HG02798 (cell line): ENCODE measurements around the gene CAPZA1.
"Not testable (repeated sequence)": the region's sequence is repeated elsewhere in the genome, so short reads cannot be mapped to it uniquely, and the experiment has no call there.

ENCODE experiments used
- ATAC-seq: cut with Tn5 transposase; IDR thresholded peaks from one replicate; pipeline ENCODE4 v1.9.1; 2021; ENCODE audit warnings: mild to moderate bottlenecking; ENCODE audit not compliant: unreplicated experiment, poor library complexity

The CAPZA1 gene

DNA sequence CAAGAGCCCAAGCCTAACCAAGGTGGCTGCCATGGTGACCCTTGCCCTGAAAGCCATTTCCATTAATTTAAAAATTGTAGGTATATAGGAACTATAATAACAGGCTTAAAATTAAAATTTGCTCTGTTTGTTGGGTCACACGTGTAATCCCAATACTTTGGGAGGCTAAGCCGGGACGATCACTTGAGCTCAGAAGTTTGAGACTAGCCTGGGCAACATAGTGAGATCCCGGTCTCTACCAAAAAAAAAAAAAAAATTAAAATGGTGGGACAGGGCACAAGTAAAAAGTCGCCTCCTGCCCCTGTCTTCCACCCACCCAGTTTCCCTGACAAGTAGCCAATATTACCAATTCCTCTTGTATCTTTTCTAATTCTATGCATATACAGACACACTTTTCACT is 6.6 kb downstream of the CAPZA1 start:
- no peak for ATAC-seq

DNA sequence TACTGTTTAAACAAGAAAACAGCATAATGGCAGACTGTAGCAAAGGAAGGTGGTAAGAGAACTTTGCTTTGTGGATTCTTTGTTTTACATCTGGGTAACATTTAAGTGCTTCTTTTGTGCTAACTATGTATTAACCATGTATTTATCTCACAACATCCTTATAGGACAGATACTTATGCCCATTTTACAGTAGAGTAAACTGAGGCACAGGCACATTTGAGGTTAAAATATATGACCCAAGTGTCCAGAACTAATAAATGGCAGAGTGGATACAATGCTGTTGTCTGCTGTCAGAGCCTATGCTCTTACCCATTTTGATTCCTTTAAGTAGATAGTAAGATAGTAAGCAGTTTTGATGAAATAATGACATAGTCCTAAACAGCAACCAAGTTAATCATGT is 7.3 kb downstream of the CAPZA1 start:
- ATAC-seq = no peak

DNA sequence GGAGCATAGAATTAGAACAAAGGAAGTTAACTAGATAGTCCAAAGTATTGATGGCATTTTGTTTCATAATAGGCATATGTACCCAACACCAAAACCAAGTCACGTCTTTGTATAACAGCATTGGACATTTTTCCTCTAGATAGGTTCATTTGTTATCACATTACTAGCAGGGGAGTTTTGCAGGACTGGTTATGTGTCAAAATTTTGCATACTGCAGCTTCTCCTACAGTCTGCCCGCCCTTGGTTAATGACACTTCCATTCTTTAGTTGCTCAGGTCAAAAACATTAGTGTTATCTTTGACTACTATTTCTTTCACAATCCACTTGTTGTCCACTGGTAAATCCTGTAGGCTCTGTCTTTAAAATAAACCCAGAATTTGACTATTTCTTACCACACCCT is 8.9 kb downstream of the CAPZA1 start:
- peak; percentile 56 for ATAC-seq

DNA sequence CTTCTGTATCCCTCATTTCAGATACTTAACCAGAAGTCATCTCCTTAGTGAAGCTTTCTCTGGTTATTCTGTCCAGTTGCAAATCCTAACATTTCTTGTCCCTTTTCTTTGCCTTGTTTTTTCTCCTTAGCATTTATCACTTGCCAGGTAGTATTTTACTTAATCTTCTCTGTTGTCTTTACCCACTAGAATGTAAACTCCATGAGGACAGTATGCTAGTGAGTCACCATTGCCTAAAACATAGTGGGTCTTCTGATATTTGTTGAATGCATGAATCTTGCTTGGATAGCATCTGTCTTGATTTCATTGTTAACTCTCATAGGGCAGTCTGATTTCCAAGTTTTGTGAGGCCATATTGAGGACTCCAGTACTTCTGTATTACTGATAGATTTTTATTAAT is 9.6 kb downstream of the CAPZA1 start:
- ATAC-seq = no peak

DNA sequence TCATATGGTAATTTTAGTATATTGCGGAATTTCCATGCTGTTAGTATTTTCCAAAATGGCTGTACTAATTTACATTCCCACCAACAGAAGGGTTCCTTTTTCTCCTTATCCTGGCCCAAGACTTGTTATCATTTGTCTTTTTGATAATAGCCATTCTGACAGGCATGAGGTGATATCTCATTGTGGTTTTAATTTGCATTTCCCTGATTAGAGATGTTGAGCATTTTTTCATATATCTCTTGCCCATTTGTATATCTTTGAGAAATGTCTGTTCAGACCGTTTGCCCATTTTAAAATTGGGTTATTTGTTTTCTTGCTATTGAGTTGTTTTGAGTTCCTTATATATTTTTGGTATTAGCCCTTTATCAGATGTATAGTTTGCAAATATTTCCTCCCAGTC is 14.0 kb downstream of the CAPZA1 start:
- no peak for ATAC-seq

DNA sequence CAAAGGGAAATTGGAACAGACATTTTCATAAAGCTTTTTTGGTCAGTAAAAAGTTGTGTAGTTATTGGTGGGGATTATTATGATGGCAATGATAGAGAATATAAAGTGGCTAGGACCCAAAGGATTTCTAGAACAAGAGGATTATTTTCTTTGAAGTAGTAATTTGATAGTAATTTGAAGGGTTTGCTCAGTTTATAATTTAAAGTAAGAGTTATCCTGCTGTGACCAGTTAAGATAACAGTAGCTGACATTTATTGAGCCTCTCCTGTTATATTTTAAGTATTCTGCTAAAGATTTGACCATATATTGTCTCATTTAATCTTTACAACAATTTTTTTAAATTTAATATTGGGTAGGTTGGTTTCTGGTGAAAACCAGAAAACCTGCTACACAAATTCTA is 14.7 kb downstream of the CAPZA1 start:
- no peak for ATAC-seq

DNA sequence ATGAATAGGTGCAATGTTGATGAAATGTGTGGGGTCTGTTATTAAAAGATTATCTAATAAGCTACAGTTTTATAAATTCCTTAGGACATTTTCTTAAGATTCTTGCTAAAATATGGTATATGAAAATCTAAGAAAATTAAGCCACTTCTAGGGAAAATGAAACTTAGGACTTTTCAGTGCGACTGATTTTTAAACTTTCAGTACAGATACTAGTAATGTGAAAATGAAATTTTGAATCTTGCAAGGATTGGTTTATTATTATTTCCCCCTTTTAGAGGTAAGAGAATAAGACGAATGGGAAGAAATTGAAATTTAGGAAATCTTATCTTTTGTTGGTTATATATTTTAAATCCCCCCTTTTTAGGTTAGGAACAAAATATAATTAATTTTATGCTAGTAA is 16.4 kb downstream of the CAPZA1 start:
- ATAC-seq = no peak

DNA sequence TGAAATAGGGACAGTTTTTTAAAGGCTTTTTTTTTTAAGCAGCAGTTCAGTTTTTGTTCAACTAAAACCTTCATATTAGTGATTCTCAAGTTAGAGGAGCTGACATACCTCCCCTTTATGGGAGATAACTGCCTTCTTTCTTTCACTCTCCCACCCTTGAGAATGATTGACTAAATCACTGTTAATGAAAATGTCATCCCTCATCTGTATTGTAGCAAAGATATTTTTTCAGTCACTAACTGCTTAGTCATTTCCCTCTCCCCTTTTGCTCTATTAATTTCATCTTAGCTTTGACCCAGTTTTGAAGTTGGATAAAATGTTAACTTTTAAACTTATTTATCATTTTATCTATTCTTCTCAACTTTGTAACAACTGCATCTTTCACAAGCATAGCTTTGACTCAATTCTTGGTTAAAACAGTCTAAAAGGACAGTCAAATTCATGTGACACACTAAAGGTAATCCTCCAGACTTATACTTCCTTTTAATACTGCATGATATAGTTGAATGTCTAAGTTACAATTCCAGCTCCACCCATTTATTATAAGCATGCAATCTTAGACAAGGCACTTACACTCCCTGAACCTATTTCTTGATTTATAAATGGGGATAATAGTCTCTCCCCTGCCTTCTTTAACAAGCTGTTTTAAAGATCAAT is 17.1 kb downstream of the CAPZA1 start:
- ATAC-seq = no peak

DNA sequence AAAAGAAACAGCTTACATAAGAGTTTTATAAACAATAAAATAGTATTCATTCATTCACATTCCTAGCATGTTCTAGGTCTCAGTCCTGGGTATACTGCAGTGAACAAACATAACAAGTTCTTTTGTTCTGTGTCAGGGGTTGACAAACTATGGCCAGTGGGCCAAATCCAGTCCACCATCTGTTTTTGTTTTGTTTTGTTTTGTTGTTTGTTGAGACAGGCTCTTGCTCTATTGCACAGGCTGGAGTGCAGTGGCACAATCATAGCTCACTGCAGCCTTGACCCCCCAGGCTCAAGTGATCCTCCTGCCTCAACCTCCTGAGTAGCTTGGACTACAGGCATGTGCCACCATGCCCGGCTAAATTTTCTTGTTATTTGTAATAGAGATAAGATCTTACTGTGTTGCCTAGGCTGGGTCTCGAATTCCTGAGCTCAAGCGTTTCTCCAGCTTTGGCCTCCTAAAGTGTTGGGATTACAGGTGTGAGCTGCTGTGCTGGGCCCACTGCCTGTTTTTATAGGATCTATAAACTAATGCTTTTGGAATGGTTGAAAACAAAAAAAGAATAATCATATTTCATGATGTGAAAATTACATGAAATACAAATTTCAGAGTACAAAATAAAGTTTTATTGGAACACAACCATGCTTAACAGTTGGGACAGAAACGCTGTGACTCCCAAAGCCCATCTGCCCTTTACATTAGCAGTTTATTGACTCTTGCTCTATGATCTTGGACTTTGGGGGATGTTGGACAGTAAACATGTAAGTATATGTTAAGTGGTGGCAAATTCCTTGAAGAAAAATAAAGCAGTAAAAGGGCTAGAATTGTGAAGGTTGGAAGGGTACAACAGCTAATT is 17.9 kb downstream of the CAPZA1 start:
- no peak for ATAC-seq

DNA sequence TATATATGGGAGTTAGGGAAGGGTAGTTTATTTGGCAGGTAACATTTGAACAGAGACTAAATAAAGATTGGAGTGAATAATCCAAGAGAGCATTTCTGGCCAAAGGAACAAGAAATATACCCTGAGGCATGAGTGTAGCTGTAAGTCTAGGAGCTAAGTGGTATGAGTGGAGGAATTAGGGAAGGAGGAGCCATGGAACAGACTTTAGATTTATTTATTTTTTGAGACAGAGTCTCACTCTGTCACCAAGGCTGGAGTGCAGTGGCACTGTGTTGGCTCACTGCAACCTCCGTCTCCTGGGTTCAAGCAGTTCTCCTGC is 18.4 kb downstream of the CAPZA1 start:
- no peak for ATAC-seq

DNA sequence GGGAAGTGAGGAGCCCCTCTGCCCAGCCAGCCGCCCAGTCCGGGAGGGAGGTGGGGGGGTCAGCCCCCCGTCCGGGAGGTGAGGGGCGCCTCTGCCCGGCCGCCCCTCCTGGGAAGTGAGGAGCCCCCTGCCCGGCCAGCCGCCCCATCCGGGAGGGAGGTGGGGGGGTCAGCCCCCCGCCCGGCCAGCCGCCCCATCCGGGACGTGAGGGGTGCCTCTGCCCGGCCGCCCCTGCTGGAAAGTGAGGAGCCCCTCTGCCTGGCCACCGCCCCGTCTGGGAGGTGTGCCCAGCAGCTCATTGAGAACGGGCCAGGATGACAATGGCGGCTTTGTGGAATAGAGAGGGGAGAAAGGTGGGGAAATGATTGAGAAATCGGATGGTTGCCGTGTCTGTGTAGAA is 20.8 kb downstream of the CAPZA1 start:
- not testable (repeated sequence) for ATAC-seq

DNA sequence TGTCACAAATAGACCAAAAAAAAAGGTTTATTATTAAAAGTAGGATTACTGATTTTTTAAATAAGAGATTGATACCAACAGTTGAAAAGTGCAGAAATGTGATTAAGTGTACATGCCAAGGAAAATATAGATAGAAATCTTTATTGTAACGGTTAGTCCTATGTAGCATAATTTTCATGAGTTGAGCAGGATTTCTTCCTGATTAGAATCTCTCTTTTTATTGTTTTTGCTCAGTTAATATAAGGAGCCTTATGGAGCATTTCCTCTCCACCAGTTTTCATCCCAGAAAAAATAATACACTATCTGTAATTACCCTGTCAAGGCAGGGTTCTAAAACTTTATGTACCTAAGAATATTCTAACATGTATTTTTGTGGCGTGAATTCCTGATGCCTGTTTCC is 23.4 kb downstream of the CAPZA1 start:
- ATAC-seq = no peak

DNA sequence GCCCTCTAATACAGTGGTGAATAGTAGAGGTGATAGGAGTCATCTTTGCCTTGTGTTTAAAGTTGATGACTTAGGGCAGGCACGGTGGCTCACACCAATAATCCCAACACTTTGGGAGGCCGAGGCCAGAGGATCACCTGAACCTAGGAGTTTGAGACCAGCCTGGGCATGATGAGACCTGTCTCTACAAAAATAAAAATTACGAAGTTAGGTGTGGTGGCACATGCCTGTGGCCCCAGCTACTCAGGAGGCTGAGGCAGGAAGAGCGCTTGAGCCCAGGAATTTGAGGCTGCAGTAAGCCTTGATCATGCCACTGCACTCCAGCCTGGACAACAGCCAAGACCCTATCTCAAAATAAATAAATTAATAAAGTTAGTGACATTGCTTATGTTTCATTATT is 26.6 kb downstream of the CAPZA1 start:
- no peak for ATAC-seq

DNA sequence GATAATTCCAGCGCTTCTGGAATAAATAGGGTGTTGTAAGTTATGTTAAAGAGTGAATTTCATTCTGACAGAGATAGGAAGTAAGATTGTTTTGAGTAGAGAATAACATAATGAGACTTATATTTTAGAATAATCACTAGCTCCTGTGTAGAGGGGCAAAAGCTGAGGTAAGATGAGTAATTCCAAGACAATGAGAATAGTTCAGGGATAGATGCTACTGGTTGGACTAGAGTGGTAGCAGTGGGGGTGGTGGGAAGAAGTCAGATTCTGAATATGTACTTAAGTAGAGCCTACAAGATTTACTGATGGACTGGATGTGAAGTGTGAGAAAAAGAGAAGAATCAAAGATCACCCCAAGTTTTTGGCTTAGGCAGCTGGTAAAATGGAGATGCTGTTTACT is 31.6 kb downstream of the CAPZA1 start:
- no peak for ATAC-seq

DNA sequence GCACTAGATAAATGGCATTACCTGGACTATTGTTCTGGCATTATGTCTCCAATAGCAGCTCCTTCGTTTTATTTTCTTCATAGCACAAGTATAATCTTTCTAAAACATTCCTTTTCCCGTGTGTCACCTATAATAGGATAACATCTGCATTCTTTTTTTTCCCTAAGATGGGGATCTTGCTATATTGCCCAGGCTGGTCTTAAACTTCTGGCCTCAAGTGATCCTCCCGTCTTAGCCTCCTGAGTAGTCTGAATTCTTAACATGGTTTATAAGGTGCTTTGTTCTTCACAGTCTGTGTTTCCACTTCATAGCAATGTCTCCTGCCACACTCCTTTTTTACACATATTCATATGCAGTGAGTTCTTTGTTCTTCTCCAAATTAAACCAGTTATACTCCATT is 46.2 kb downstream of the CAPZA1 start:
- ATAC-seq = no peak

DNA sequence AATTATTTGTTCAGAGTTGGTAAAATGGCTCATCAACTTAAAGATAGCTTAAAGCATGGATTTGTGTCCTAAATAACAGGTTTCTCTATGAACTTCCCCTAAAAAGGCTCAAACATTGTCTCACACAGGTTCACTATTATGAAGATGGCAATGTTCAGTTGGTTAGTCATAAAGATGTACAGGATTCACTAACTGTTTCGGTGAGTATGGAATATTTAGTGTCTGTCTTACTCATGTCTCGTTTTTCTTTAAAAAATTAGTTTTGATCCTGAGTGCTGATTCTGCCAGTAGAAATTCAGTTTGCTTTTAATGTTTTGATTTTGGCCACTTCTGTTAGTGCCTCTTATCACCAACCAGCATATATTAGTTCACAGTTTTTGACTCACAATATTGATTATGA is 47.3 kb downstream of the CAPZA1 start:
- ATAC-seq = no peak

DNA sequence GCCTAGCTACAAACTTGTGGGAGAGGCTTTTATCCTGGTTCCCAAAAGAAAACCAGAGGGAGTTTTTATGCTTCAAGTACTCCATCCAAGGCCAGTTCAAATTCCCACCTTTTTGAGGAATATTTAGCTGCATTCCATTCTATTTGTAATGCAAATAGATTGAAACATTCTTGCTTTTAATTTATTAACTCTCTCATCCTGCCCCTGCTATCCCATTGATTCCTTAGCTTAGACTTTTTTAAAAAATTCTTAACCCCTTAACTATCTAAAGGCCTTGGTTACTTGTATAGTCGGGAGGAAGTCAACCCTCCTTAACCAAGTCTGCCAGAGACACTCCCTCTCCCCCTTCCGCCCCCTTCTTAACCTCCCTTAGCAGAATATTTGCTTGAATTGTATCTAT is 52.4 kb downstream of the CAPZA1 start:
- no peak for ATAC-seq

DNA sequence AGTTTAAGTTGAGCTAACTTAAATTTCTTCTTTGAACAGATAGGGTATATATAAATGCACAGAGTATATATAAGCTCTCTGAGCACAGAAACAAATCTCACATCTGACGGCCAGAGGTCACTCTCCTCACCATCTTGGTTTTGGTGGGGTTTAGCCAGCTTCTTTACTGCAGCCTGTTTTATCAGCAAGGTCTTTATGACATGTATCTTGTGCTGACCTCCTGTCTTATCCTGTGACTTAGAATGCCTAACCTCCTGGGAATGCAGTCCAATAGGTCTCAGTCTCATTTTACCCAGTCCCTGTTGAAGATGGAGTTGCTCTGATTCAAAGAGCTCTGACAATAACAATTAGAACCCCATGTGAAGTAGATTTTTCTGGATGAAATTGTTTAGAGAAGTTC is 53.2 kb downstream of the CAPZA1 start:
- ATAC-seq = no peak

DNA sequence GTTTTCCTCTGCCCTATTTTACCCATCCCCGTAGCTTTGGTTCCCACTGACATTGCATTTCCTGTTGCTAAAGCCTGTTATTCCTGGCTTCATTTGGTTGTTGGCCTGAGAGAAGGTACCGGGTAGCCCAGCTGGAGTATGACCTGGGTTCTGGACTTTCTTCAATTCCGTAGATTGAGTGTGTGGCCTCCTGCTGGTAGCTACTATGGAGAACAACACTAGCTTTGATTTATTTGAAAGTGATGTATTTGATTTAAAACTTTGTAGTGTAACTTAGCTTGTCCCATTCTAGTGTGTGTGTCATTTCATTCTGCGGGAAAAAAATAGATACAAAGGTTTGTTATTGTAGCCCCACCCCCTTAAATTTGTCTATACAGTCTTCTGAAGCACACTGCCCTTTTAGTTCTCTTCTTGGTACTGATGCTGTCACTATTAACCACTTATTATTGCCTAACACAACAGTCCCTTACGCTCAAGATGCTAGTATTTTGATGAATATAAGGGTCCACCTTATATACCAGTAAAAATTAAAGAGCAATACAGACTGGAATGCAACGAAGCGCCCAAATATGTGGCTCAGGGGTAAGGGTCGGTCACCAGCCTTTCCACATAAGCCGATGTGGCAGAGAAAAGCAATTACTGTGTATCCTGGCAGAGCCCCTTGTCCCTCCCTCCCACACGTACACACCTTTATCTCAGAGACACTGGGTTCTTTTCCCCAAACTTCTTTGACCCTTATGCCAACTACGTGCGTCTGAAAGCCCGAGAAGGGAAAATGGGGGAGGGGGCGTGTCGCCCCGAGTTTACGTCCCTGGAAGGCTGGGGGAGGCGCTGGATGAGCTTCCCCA is 54.2 kb downstream of the CAPZA1 start:
- no peak for ATAC-seq

DNA sequence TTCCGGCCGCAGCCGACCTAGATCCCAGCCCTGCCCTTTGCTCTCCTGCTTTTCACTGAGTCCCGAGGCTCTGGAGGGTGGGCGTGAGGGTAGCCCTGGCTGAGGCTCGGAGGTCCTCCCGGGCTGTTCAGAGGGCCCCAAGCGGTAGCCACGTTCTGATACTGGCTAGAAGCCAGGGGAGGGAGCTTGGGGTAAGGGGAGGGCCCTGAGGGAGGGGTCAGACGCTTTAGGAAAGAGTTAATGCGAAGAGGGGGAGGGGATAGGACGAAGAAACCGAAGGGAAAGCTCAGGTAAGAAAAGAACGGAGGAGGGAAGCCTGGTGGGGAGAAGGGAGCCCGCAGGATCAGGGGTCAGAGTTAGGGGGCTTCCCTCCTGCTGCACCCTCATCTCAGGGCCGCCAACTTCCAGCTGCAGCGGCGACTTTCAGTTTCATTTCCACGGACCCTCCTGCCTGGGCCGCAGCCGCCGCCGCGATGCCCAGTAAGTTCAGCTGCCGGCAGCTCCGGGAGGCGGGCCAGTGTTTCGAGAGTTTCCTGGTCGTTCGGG is 54.9 kb downstream of the CAPZA1 start, which contains the start of gene MOV10:
TSS of gene MOV10 (plus strand) at position 220 of the 546 bp plus-strand sequence. CDS start at position 474, 254 bp downstream.
- ATAC-seq = peak; percentile 63
